Measurements from ENCODE around the gene C8B.
A peak's percentile ranks its signal among the peaks of the same experiment; 100 is the strongest.

The C8B gene

GRCh38 chr1:56905667-56906066 is 60.1 kb downstream of the C8B start:
- no peak overlapping the region for H2AK5ac ChIP-seq (ENCODE audit: low read length)
- no peak overlapping the region for H3K14ac ChIP-seq (ENCODE audit: low read length)
- H3K4me3 ChIP-seq (ENCODE audit: low read depth, low read length): no peak overlapping the region
- no peak overlapping the region for H3K9ac ChIP-seq (ENCODE audit: low read length)
- no peak overlapping the region for H2BK5ac ChIP-seq (ENCODE audit: low read depth, low read length, poor library complexity)
- no peak overlapping the region for H3K18ac ChIP-seq (ENCODE audit: low read length)
- no peak overlapping the region for H3K4ac ChIP-seq (ENCODE audit: low read depth, low read length)
- no peak overlapping the region for H2BK120ac ChIP-seq (ENCODE audit: insufficient read depth, low read length, poor library complexity)
- no peak overlapping the region for H3K23ac ChIP-seq (ENCODE audit: low read length)
- no peak overlapping the region for H2BK12ac ChIP-seq (ENCODE audit: low read length)
- H4K91ac ChIP-seq (ENCODE audit: low read depth, low read length): no peak overlapping the region
- no peaks in the 10 kb centered on the region for H3K27me3 ChIP-seq (ENCODE audit: insufficient read depth, low read length)
- no peak overlapping the region for H2AFZ ChIP-seq (ENCODE audit: insufficient read depth, low read length, poor library complexity)
- H3K36me3 ChIP-seq (ENCODE audit: control insufficient read depth in 1 of 2, insufficient read depth in 2 of 2, low read length in 2 of 2): no peaks in the 10 kb centered on the region
- DNase-seq: no peak
- WGBS (ENCODE audit: extremely low coverage, insufficient coverage, insufficient read length): no CpG with 5 or more reads among the region's 3 CpGs
- H4K8ac ChIP-seq (ENCODE audit: low read depth, low read length): no peak overlapping the region
- no peak overlapping the region for H3K4me2 ChIP-seq (ENCODE audit: low read length)
- no peak overlapping the region for H4K12ac ChIP-seq (ENCODE audit: low read depth, low read length)
- H3K79me2 ChIP-seq (ENCODE audit: control insufficient read depth, insufficient read depth, low read length, poor library complexity): no peaks in the 10 kb centered on the region
- H3K79me1 ChIP-seq (ENCODE audit: low read length): no peaks in the 10 kb centered on the region
- peaks cover 0 to 3% of the 10 kb centered on the region in 2 experiments for H3K4me1 ChIP-seq (ENCODE audit: control insufficient read depth in 1 of 2, insufficient read depth in 2 of 2, low read length in 2 of 2)
- no peaks in the 10 kb centered on the region for H3K9me3 ChIP-seq (ENCODE audit: insufficient read depth, low read depth, low read length)
- no peak overlapping the region for H3K27ac ChIP-seq (ENCODE audit: low read depth, low read length)

GRCh38 chr1:56904663-56905397 is 61.0 kb downstream of the C8B start:
- H3K18ac ChIP-seq (ENCODE audit: low read length): no peak overlapping the region
- no peak overlapping the region for H2AFZ ChIP-seq (ENCODE audit: insufficient read depth, low read length, poor library complexity)
- H4K91ac ChIP-seq (ENCODE audit: low read depth, low read length): no peak overlapping the region
- no peak overlapping the region for H4K12ac ChIP-seq (ENCODE audit: low read depth, low read length)
- no peaks in the 10 kb centered on the region for H3K9me3 ChIP-seq (ENCODE audit: insufficient read depth, low read depth, low read length)
- H3K36me3 ChIP-seq (ENCODE audit: control insufficient read depth in 1 of 2, insufficient read depth in 2 of 2, low read length in 2 of 2): no peaks in the 10 kb centered on the region
- H2BK120ac ChIP-seq (ENCODE audit: insufficient read depth, low read length, poor library complexity): no peak overlapping the region
- no peaks in the 10 kb centered on the region for H3K79me2 ChIP-seq (ENCODE audit: control insufficient read depth, insufficient read depth, low read length, poor library complexity)
- H3K4ac ChIP-seq (ENCODE audit: low read depth, low read length): no peak overlapping the region
- no peak overlapping the region for H3K23ac ChIP-seq (ENCODE audit: low read length)
- no peak overlapping the region for H2BK12ac ChIP-seq (ENCODE audit: low read length)
- H3K9ac ChIP-seq (ENCODE audit: low read length): no peak overlapping the region
- no peaks in the 10 kb centered on the region for H3K27me3 ChIP-seq (ENCODE audit: insufficient read depth, low read length)
- no peaks in the 10 kb centered on the region for H3K79me1 ChIP-seq (ENCODE audit: low read length)
- no peak overlapping the region for H3K14ac ChIP-seq (ENCODE audit: low read length)
- no peak overlapping the region for H3K4me3 ChIP-seq (ENCODE audit: low read depth, low read length)
- no peak overlapping the region for H2AK5ac ChIP-seq (ENCODE audit: low read length)
- no peaks in the 10 kb centered on the region for H3K4me1 ChIP-seq (ENCODE audit: control insufficient read depth in 1 of 2, insufficient read depth in 2 of 2, low read length in 2 of 2)
- no peak overlapping the region for H4K8ac ChIP-seq (ENCODE audit: low read depth, low read length)
- WGBS (ENCODE audit: extremely low coverage, insufficient coverage, insufficient read length): no CpG with 5 or more reads among the region's 2 CpGs
- no peak overlapping the region for H2BK5ac ChIP-seq (ENCODE audit: low read depth, low read length, poor library complexity)
- H3K4me2 ChIP-seq (ENCODE audit: low read length): no peak overlapping the region
- no peak overlapping the region for H3K27ac ChIP-seq (ENCODE audit: low read depth, low read length)
- DNase-seq: no peak

GRCh38 chr1:56903778-56904177 is 62.0 kb downstream of the C8B start:
- H4K91ac ChIP-seq (ENCODE audit: low read depth, low read length): no peak overlapping the region
- no peaks in the 10 kb centered on the region for H3K4me1 ChIP-seq (ENCODE audit: control insufficient read depth in 1 of 2, insufficient read depth in 2 of 2, low read length in 2 of 2)
- H3K14ac ChIP-seq (ENCODE audit: low read length): no peak overlapping the region
- WGBS (ENCODE audit: extremely low coverage, insufficient coverage, insufficient read length): no CpG with 5 or more reads among the region's 1 CpG
- H3K27me3 ChIP-seq (ENCODE audit: insufficient read depth, low read length): no peaks in the 10 kb centered on the region
- no peak overlapping the region for H3K4ac ChIP-seq (ENCODE audit: low read depth, low read length)
- H3K4me3 ChIP-seq (ENCODE audit: low read depth, low read length): no peak overlapping the region
- no peak overlapping the region for H2BK12ac ChIP-seq (ENCODE audit: low read length)
- no peak overlapping the region for H4K8ac ChIP-seq (ENCODE audit: low read depth, low read length)
- no peak for DNase-seq
- no peak overlapping the region for H3K23ac ChIP-seq (ENCODE audit: low read length)
- H3K9me3 ChIP-seq (ENCODE audit: insufficient read depth, low read depth, low read length): no peaks in the 10 kb centered on the region
- H3K79me1 ChIP-seq (ENCODE audit: low read length): no peaks in the 10 kb centered on the region
- no peak overlapping the region for H3K9ac ChIP-seq (ENCODE audit: low read length)
- H2BK120ac ChIP-seq (ENCODE audit: insufficient read depth, low read length, poor library complexity): no peak overlapping the region
- H2AK5ac ChIP-seq (ENCODE audit: low read length): no peak overlapping the region
- H2BK5ac ChIP-seq (ENCODE audit: low read depth, low read length, poor library complexity): no peak overlapping the region
- H3K27ac ChIP-seq (ENCODE audit: low read depth, low read length): no peak overlapping the region
- no peak overlapping the region for H4K12ac ChIP-seq (ENCODE audit: low read depth, low read length)
- H3K18ac ChIP-seq (ENCODE audit: low read length): no peak overlapping the region
- no peaks in the 10 kb centered on the region for H3K36me3 ChIP-seq (ENCODE audit: control insufficient read depth in 1 of 2, insufficient read depth in 2 of 2, low read length in 2 of 2)
- no peak overlapping the region for H2AFZ ChIP-seq (ENCODE audit: insufficient read depth, low read length, poor library complexity)
- H3K79me2 ChIP-seq (ENCODE audit: control insufficient read depth, insufficient read depth, low read length, poor library complexity): no peaks in the 10 kb centered on the region
- no peak overlapping the region for H3K4me2 ChIP-seq (ENCODE audit: low read length)

- no peaks in the 10 kb centered on the region for H3K79me1 ChIP-seq (ENCODE audit: low read length)
- no peak overlapping the region for H2AFZ ChIP-seq (ENCODE audit: insufficient read depth, low read length, poor library complexity)
- H4K8ac ChIP-seq (ENCODE audit: low read depth, low read length): no peak overlapping the region
- no peak overlapping the region for H2BK12ac ChIP-seq (ENCODE audit: low read length)
- no peaks in the 10 kb centered on the region for H3K9me3 ChIP-seq (ENCODE audit: insufficient read depth, low read depth, low read length)
- no CpG with 5 or more reads among the region's 3 CpGs for WGBS (ENCODE audit: extremely low coverage, insufficient coverage, insufficient read length)
- H2AK5ac ChIP-seq (ENCODE audit: low read length): no peak overlapping the region
- H3K9ac ChIP-seq (ENCODE audit: low read length): no peak overlapping the region
- no peaks in the 10 kb centered on the region for H3K36me3 ChIP-seq (ENCODE audit: control insufficient read depth in 1 of 2, insufficient read depth in 2 of 2, low read length in 2 of 2)
- no peak overlapping the region for H4K91ac ChIP-seq (ENCODE audit: low read depth, low read length)
- no peak overlapping the region for H3K23ac ChIP-seq (ENCODE audit: low read length)
- no peak overlapping the region for H4K12ac ChIP-seq (ENCODE audit: low read depth, low read length)
- H3K4ac ChIP-seq (ENCODE audit: low read depth, low read length): no peak overlapping the region
- no peak overlapping the region for H3K4me2 ChIP-seq (ENCODE audit: low read length)
- H3K14ac ChIP-seq (ENCODE audit: low read length): no peak overlapping the region
- no peak overlapping the region for H3K4me3 ChIP-seq (ENCODE audit: low read depth, low read length)
- H3K27ac ChIP-seq (ENCODE audit: low read depth, low read length): no peak overlapping the region
- no peak overlapping the region for H2BK120ac ChIP-seq (ENCODE audit: insufficient read depth, low read length, poor library complexity)
- H3K27me3 ChIP-seq (ENCODE audit: insufficient read depth, low read length): no peaks in the 10 kb centered on the region
- no peaks in the 10 kb centered on the region for H3K79me2 ChIP-seq (ENCODE audit: control insufficient read depth, insufficient read depth, low read length, poor library complexity)
- H3K18ac ChIP-seq (ENCODE audit: low read length): no peak overlapping the region
- H3K4me1 ChIP-seq (ENCODE audit: control insufficient read depth in 1 of 2, insufficient read depth in 2 of 2, low read length in 2 of 2): no peaks in the 10 kb centered on the region
- peak in 1 of 2 donors; percentile 2 for DNase-seq
- no peak overlapping the region for H2BK5ac ChIP-seq (ENCODE audit: low read depth, low read length, poor library complexity)
These were observed 64.1 kb downstream of the C8B start for GRCh38 chr1:56901716-56902115.

Measured in trophoblast cell (in vitro differentiated cells and primary cell).